ENCODE measurements around the gene ADCK1.
A peak's percentile ranks its signal among the peaks of the same experiment; 100 is the strongest.
"Not testable (repeated sequence)": the region's sequence is repeated elsewhere in the genome, so short reads cannot be mapped to it uniquely, and the experiment has no call there.

ADCK1 gene

GRCh38 chr14:77912754-77913556, 113.0 kb downstream of the ADCK1 start:
- Mint-ChIP-seq H3K27ac (no peak overlapping the region), H3K4me1 (no peaks in the 10 kb centered on the region), H3K4me3 (no peak overlapping the region), H3K36me3 (ENCODE audit: low read depth) (no peaks in the 10 kb centered on the region), H3K9me3 (no peaks in the 10 kb centered on the region), H3K27me3 (ENCODE audit: low read depth, poor library complexity) (no peaks in the 10 kb centered on the region)
- DNase-seq: no peak
- TF ChIP-seq, protein P1, sequence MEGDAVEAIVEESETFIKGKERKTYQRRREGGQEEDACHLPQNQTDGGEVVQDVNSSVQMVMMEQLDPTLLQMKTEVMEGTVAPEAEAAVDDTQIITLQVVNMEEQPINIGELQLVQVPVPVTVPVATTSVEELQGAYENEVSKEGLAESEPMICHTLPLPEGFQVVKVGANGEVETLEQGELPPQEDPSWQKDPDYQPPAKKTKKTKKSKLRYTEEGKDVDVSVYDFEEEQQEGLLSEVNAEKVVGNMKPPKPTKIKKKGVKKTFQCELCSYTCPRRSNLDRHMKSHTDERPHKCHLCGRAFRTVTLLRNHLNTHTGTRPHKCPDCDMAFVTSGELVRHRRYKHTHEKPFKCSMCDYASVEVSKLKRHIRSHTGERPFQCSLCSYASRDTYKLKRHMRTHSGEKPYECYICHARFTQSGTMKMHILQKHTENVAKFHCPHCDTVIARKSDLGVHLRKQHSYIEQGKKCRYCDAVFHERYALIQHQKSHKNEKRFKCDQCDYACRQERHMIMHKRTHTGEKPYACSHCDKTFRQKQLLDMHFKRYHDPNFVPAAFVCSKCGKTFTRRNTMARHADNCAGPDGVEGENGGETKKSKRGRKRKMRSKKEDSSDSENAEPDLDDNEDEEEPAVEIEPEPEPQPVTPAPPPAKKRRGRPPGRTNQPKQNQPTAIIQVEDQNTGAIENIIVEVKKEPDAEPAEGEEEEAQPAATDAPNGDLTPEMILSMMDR (IDR thresholded peaks at IDR 0.05): no peak

- H3K27me3 Mint-ChIP-seq (ENCODE audit: low read depth, poor library complexity): no peaks in the 10 kb centered on the region
- TF ChIP-seq, protein P1 (IDR thresholded peaks at IDR 0.05): no peak
- H3K36me3 Mint-ChIP-seq (ENCODE audit: low read depth): no peaks in the 10 kb centered on the region
- no peaks in the 10 kb centered on the region for H3K4me1 Mint-ChIP-seq
- H3K27ac Mint-ChIP-seq: no peak overlapping the region
- no peak for DNase-seq
- H3K4me3 Mint-ChIP-seq: no peak overlapping the region
- H3K9me3 Mint-ChIP-seq: no peaks in the 10 kb centered on the region
Observed at GRCh38 chr14:77914073-77914721, 114.3 kb downstream of the ADCK1 start.

DNA sequence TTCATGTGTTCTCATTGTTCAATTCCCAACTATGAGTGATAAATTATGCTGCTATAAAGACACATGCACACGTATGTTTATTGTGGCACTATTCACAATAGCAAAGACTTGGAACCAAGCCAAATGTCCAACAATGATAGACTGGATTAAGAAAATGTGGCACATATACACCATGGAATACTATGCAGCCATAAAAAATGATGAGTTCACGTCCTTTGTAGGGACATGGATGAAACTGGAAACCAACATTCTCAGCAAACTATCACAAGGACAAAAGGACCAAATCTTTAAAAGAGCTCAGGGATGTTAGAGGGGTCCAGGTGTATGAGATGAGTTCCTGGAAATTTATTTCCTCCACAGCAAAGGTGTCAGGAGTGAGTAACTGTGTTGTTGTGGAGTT, 115.5 kb downstream of the ADCK1 start:
- not testable (repeated sequence) for H3K4me1 Mint-ChIP-seq; H3K9me3 Mint-ChIP-seq; H3K36me3 Mint-ChIP-seq (ENCODE audit: low read depth); H3K27me3 Mint-ChIP-seq (ENCODE audit: low read depth, poor library complexity); H3K4me3 Mint-ChIP-seq; H3K27ac Mint-ChIP-seq; DNase-seq

DNA sequence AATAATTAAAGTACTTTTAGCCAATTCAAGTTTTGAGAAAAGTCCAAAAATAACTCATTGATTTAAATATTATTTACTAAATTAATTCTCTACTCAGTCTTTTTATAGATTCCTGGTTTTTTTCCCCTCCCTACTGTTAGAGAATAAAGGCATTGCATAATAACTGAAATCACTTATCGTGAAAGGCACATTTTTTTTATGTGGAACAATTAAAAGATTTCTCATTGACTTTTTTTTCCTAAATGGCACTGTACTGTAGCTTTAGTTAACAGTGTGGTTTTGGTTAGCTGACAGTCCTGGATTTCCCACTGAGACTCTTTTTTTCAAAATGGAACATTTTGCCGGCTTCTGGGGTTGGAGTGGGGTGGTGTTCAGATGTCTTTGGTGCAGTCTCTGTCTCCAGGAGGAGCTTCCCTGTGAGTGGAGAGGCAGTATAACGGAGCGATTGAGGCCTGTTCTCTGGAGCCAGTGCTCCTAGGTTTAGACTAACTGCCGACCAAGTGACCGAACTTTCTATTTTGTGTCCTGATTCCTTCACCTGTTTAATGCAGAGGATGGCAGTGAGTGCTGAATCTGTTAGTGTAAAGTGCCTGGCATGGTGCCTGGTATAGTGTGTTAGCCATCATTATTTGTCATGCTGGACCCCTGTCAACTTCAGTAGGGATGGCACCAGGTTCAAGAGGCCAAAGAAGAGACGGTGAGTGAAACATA, 117.7 kb downstream of the ADCK1 start:
- TF ChIP-seq, protein P1 (IDR thresholded peaks at IDR 0.05): no peak
- Mint-ChIP-seq H3K27ac (peak overlapping the region; percentile 24), H3K4me1 (peaks cover 5% of the 10 kb centered on the region), H3K36me3 (ENCODE audit: low read depth) (peaks cover 8% of the 10 kb centered on the region), H3K9me3 (peaks cover 11% of the 10 kb centered on the region), H3K27me3 (ENCODE audit: low read depth, poor library complexity) (peaks cover 2% of the 10 kb centered on the region), H3K4me3 (no peak overlapping the region)
- no peak for DNase-seq

- peaks cover 13% of the 10 kb centered on the region for H3K4me1 Mint-ChIP-seq
Observed at GRCh38 chr14:77918448-77918847, 118.5 kb downstream of the ADCK1 start.

DNA sequence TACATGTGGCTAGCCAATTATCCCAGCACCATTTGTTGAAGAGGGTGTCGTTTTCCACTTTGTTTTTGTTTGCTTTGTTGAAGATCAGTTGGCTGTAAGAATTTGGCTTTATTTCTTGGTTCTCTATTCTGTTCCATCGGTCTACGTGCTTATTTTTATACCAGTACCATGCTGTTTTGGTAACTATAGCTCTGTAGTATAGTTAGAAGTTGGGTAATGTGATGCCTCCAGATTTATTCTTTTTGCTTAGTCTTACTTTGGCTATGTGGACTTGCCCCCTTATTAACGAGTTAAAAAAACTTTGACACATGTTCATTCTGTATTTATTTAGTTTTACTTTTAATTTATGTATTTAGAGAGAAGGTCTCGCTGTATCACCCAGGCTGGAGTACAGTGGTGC, 120.4 kb downstream of the ADCK1 start:
- H3K27ac Mint-ChIP-seq: no peak overlapping the region
- H3K4me1 Mint-ChIP-seq: peaks cover 31% of the 10 kb centered on the region
- H3K36me3 Mint-ChIP-seq (ENCODE audit: low read depth): peaks cover 8% of the 10 kb centered on the region
- no peak overlapping the region for H3K4me3 Mint-ChIP-seq
- no peak for DNase-seq
- H3K27me3 Mint-ChIP-seq (ENCODE audit: low read depth, poor library complexity): peaks cover 3% of the 10 kb centered on the region
- TF ChIP-seq, protein P1 (IDR thresholded peaks at IDR 0.05): no peak
- peaks cover 11% of the 10 kb centered on the region for H3K9me3 Mint-ChIP-seq

More at GRCh38 chr14:77918448-77918847, 118.5 kb downstream of the ADCK1 start:
- H3K4me3 Mint-ChIP-seq: no peak overlapping the region
- no peak overlapping the region for H3K27ac Mint-ChIP-seq
- H3K27me3 Mint-ChIP-seq (ENCODE audit: low read depth, poor library complexity): peaks cover 2% of the 10 kb centered on the region
- H3K9me3 Mint-ChIP-seq: peaks cover 11% of the 10 kb centered on the region
- peaks cover 8% of the 10 kb centered on the region for H3K36me3 Mint-ChIP-seq (ENCODE audit: low read depth)
- TF ChIP-seq, protein P1 (IDR thresholded peaks at IDR 0.05): no peak
- DNase-seq: no peak
